Prostate gland (tissue), 2 donors: ENCODE results near the gene GADL1. TPM values are rescaled to one million over a fixed set of nuclear protein-coding genes. Genes with fewer than 3 reads are reported as not detected.

Source experiments
- DNase-seq: peaks from one replicate; pipeline ENCODE4 v3.0.0-alpha.2; 2019; ENCODE audit warnings: low spot score
- H3K27ac ChIP-seq, 2 donors: fragments of 200-600 bp; sonication (generic); 2 replicates each; pipeline ENCODE4 v1.5.1; 2017 to 2019
- H3K27me3 ChIP-seq: fragments of 200-600 bp; sonication (generic); replicated peaks from 2 replicates; pipeline ENCODE4 v1.5.1; 2019; ENCODE audit not compliant: insufficient read depth
- H3K36me3 ChIP-seq, 2 donors: fragments of 200-600 bp; sonication (generic); 1 replicate in 1 of 2; 2 replicates in 1 of 2; pipeline versions ENCODE4 v1.5.1 to v1.8.1; 2017 to 2019
- H3K4me1 ChIP-seq: fragments of 200-600 bp; sonication (generic); replicated peaks from 2 replicates; pipeline ENCODE4 v1.5.1; 2019
- H3K4me3 ChIP-seq, 2 donors: fragments of 200-600 bp; sonication (generic); 2 replicates each; pipeline ENCODE4 v1.5.1; 2017 to 2019
- H3K9me3 ChIP-seq: fragments of 200-600 bp; sonication (generic); 2 replicates; pipeline ENCODE4 v1.5.1; 2017
- CTCF ChIP-seq, 4 experiments: fragments of 200-600 bp in 2 of 4; fragments of 450-650 bp in 2 of 4; sonication (generic) in 2 of 4; IDR thresholded peaks; 1 replicate in 3 of 4; 2 replicates in 1 of 4; pipeline ENCODE4 v1.5.1; 2016 to 2019; ENCODE audit warnings: antibody characterized with exemption in 4 of 4, mild to moderate bottlenecking in 2 of 4, moderate library complexity in 2 of 4
- POLR2A ChIP-seq: fragments of 450-650 bp; IDR thresholded peaks from one replicate; pipeline ENCODE4 v1.6.1; 2016; ENCODE audit warnings: antibody characterized with exemption, mild to moderate bottlenecking
- POLR2AphosphoS5 ChIP-seq: sonication (generic); formaldehyde crosslinking; IDR thresholded peaks from one replicate; pipeline ENCODE4 v1.6.1; 2017; ENCODE audit warnings: antibody characterized with exemption
- WGBS: methylation state at CpG from one replicate; pipeline ENCODE4 v1.1.5; 2018; 5-methylcytosine and 5-hydroxymethylcytosine counted together
- intact Hi-C: fragments of 100-400 bp; cut with DNase I; formaldehyde crosslinking; loops from one replicate; pipeline ENCODE4 v1.14.2; 2022
- total RNA-seq, 2 donors: library from RNA; depleted of rRNA; stranded (reverse); fragments of >200 nt; gene quantifications; one replicate each; pipeline ENCODE4 v1.1.0, GENCODE V29; 2016

The GADL1 gene
- total RNA-seq, 2 donors from 2014 or later, result not detected

- TF ChIP-seq POLR2A (no peak), POLR2AphosphoS5 (no peak), CTCF (IDR thresholded peaks at IDR 0.05) (no peak)
- H3K9me3 ChIP-seq, result no peaks in the 10 kb centered on the region
- no peak for DNase-seq
- H3K27ac ChIP-seq, result no peak overlapping the region
- whole genome bisulfite sequencing, result 54% methylated on average over 7 of the region's 7 CpGs
- intact Hi-C loops, result no loop called here
- H3K27me3 ChIP-seq, result no peaks in the 10 kb centered on the region
- H3K4me3 ChIP-seq, result no peak overlapping the region
- no peaks in the 10 kb centered on the region for H3K36me3 ChIP-seq
- H3K4me1 ChIP-seq, result no peaks in the 10 kb centered on the region
Measured at GRCh38 chr3:30908456-30909037, 14.1 kb upstream of the GADL1 start.

- Histone ChIP-seq H3K9me3 (no peaks in the 10 kb centered on the region), H3K27me3 (no peaks in the 10 kb centered on the region), H3K4me3 (no peak overlapping the region), H3K27ac (no peak overlapping the region), H3K4me1 (no peaks in the 10 kb centered on the region), H3K36me3 (no peaks in the 10 kb centered on the region)
- DNase-seq, result no peak
- intact Hi-C loops, result no loop called here
- TF ChIP-seq POLR2A (no peak), CTCF (IDR thresholded peaks at IDR 0.05) (no peak), POLR2AphosphoS5 (no peak)
- WGBS, result 28% methylated on average over 4 of the region's 4 CpGs
Measured at GRCh38 chr3:30904996-30905395, 10.5 kb upstream of the GADL1 start.

- Histone ChIP-seq H3K9me3 (no peaks in the 10 kb centered on the region), H3K27ac (no peak overlapping the region), H3K36me3 (no peaks in the 10 kb centered on the region), H3K27me3 (no peaks in the 10 kb centered on the region), H3K4me3 (no peak overlapping the region), H3K4me1 (no peaks in the 10 kb centered on the region)
- TF ChIP-seq CTCF (IDR thresholded peaks at IDR 0.05), result no peak
- no peak for TF ChIP-seq POLR2AphosphoS5
- TF ChIP-seq POLR2A, result no peak
- intact Hi-C loops, result no loop called here
- 66% methylated on average over 5 of the region's 5 CpGs for WGBS
- DNase-seq, result no peak
Measured at GRCh38 chr3:30895329-30895728, 868 bp upstream of the GADL1 start.

GRCh38 chr3:30893678-30894325, 659 bp downstream of the GADL1 start:
- no peak for DNase-seq
- Histone ChIP-seq H3K4me3 (peak overlapping the region; percentile 38 to 41), H3K36me3 (no peaks in the 10 kb centered on the region), H3K27me3 (no peaks in the 10 kb centered on the region), H3K27ac (no peak overlapping the region), H3K4me1 (no peaks in the 10 kb centered on the region), H3K9me3 (no peaks in the 10 kb centered on the region)
- TF ChIP-seq POLR2AphosphoS5 (no peak), POLR2A (no peak), CTCF (IDR thresholded peaks at IDR 0.05) (no peak)
- 34% methylated on average over 8 of the region's 8 CpGs for WGBS
- intact Hi-C loops, result no loop called here

GRCh38 chr3:30890907-30891306, 3.6 kb downstream of the GADL1 start:
- TF ChIP-seq POLR2A, result no peak
- no peak for TF ChIP-seq POLR2AphosphoS5
- no peak for TF ChIP-seq CTCF (IDR thresholded peaks at IDR 0.05)
- WGBS, result 50% methylated on average over 1 of the region's 1 CpG
- H3K27ac ChIP-seq, result no peak overlapping the region

More at GRCh38 chr3:30890907-30891306, 3.6 kb downstream of the GADL1 start:
- Histone ChIP-seq H3K9me3 (no peaks in the 10 kb centered on the region), H3K4me1 (no peaks in the 10 kb centered on the region), H3K36me3 (no peaks in the 10 kb centered on the region), H3K27me3 (no peaks in the 10 kb centered on the region), H3K4me3 (no peak overlapping the region)
- intact Hi-C loops, result no loop called here
- DNase-seq, result no peak
